Panc1 (cell line): Measurements from ENCODE around the gene TPST2. TPM values are rescaled to one million over a fixed set of nuclear protein-coding genes. Genes with fewer than 3 reads are reported as not detected.

Experiments used
- ATAC-seq: fragments of 200-7000 bp; cut with Tn5 transposase; 2 replicates; pipeline ENCODE4 v1.9.1; 2020; ENCODE audit warnings: mild to moderate bottlenecking, moderate library complexity
- BruUV-seq: library from RNA; stranded (reverse); fragments of 400-500 nt; replicated peaks from 2 replicates; lab custom pipeline; 2021; lab: Mats Ljungman, UMichigan
- CTCF ChIA-PET: fragments of 300-600 bp; sonication (Branson Sonifier 250); formaldehyde crosslinking; loops from one replicate; lab custom pipeline; 2022; ENCODE audit warnings: antibody characterized with exemption; lab: Charles Lee
- POLR2A ChIA-PET: fragments of 300-600 bp; sonication (Branson Sonifier 250); formaldehyde crosslinking; loops from one replicate; lab custom pipeline; 2022; ENCODE audit warnings: antibody characterized with exemption; lab: Charles Lee
- DNase-seq: peaks from one replicate; pipeline ENCODE4 v3.0.0-alpha.2; 2010; ENCODE audit warnings: low read depth, low spot score
- H3K27ac ChIP-seq: 2 replicates; pipeline ENCODE4 v1.5.1; 2011; ENCODE audit warnings: mild to moderate bottlenecking, low read length, inconsistent platforms
- H3K27me3 ChIP-seq: fragments of 200-500 bp; sonication (Bioruptor generic); 2 replicates; pipeline ENCODE4 v1.6.0; 2014; ENCODE audit warnings: low read length, inconsistent platforms; ENCODE audit not compliant: control insufficient read depth, insufficient read depth
- H3K36me3 ChIP-seq: fragments of 200-500 bp; sonication (Bioruptor generic); 2 replicates; pipeline ENCODE4 v1.5.1; 2014; ENCODE audit warnings: inconsistent platforms, mild to moderate bottlenecking, low read length, moderate library complexity; ENCODE audit not compliant: control insufficient read depth, insufficient read depth
- H3K4me1 ChIP-seq: 2 replicates; pipeline ENCODE4 v1.5.1; 2011; ENCODE audit warnings: inconsistent platforms, mild to moderate bottlenecking, low read length, moderate library complexity; ENCODE audit not compliant: control insufficient read depth, insufficient read depth
- H3K4me3 ChIP-seq, 2 experiments: 2 replicates each; pipeline ENCODE4 v1.5.1; 2011 to 2012; ENCODE audit warnings: low read depth in 2 of 2, low read length in 2 of 2, mild to moderate bottlenecking in 2 of 2, inconsistent platforms in 1 of 2, moderate library complexity in 1 of 2
- H3K9me3 ChIP-seq: fragments of 200-500 bp; sonication (Bioruptor generic); 2 replicates; pipeline ENCODE4 v1.5.1; 2014; ENCODE audit warnings: low read depth, mild to moderate bottlenecking, inconsistent platforms, low read length, moderate library complexity; ENCODE audit not compliant: control insufficient read depth, insufficient read depth
- CTCF ChIP-seq: fragments of 450-650 bp; IDR thresholded peaks from 2 replicates; pipeline ENCODE4 v1.5.1; 2017; ENCODE audit warnings: mild to moderate bottlenecking
- POLR2AphosphoS5 ChIP-seq: IDR thresholded peaks from 2 replicates; pipeline ENCODE4 v1.6.1; 2012; ENCODE audit warnings: mild to moderate bottlenecking, low read depth, low read length, moderate library complexity
- REST ChIP-seq, 2 experiments: IDR thresholded peaks; 2 replicates each; pipeline ENCODE4 v1.6.1; 2011 to 2012; ENCODE audit warnings: low read depth in 2 of 2, control low read depth in 1 of 2, low read length in 1 of 2, mild to moderate bottlenecking in 1 of 2, moderate library complexity in 1 of 2; ENCODE audit not compliant: insufficient read depth in 1 of 2
- SIN3A ChIP-seq: IDR thresholded peaks from 2 replicates; pipeline ENCODE4 v1.6.1; 2012; ENCODE audit warnings: low read depth, mild to moderate bottlenecking, low read length, moderate library complexity, borderline replicate concordance; ENCODE audit not compliant: insufficient read depth
- TCF7L2 ChIP-seq: IDR thresholded peaks from 2 replicates; pipeline ENCODE4 v1.6.1; 2011; ENCODE audit warnings: mild to moderate bottlenecking, low read depth, low read length, inconsistent platforms
- in situ Hi-C: cut with HindIII; loops from 2 replicates; pipeline ENCODE4 v1.10.0; 2016; ENCODE audit warnings: low sequenced_read_pairs, low pct_unique_long_range_greater_than_20kb
- intact Hi-C: fragments of 100-400 bp; cut with micrococcal nuclease; formaldehyde crosslinking; loops from one replicate; pipeline ENCODE4 v1.10.0; 2022; ENCODE audit not compliant: unreplicated experiment
- total RNA-seq: library from RNA; stranded (reverse); gene quantifications from one replicate; pipeline ENCODE4 v1.2.1, GENCODE V29; 2021; ENCODE audit not compliant: unreplicated experiment

TPST2 gene
- total RNA-seq, 1 experiment from 2014 or later, result 7.1 TPM

- H3K27me3 ChIP-seq, result no peaks in the 10 kb centered on the region
- H3K9me3 ChIP-seq, result no peaks in the 10 kb centered on the region
- no peaks in the 10 kb centered on the region for H3K36me3 ChIP-seq
- ATAC-seq (no peak), DNase-seq (no peak)
- H3K4me1 ChIP-seq, result no peaks in the 10 kb centered on the region
- no peak overlapping the region for H3K27ac ChIP-seq
- H3K4me3 ChIP-seq, result no peak overlapping the region
- BruUV-seq, result no TSS peak
- ChIA-PET CTCF (no interaction called here), POLR2A (no interaction called here)
- in situ Hi-C loops (no loop called here), intact Hi-C loops (no loop called here)
- TF ChIP-seq REST (IDR thresholded peaks at IDR 0.05; ENCODE audit: insufficient read depth in 1 of 2, low read depth in 2 of 2, low read length in 1 of 2), result no peak
Observed at GRCh38 chr22:26535603-26535908, 54.4 kb downstream of the TPST2 start.

GRCh38 chr22:26534874-26535602, 54.9 kb downstream of the TPST2 start:
- POLR2A ChIA-PET, result no interaction called here
- CTCF ChIA-PET, result no interaction called here
- Histone ChIP-seq H3K4me3 (no peak overlapping the region), H3K27me3 (no peaks in the 10 kb centered on the region), H3K36me3 (no peaks in the 10 kb centered on the region), H3K27ac (no peak overlapping the region), H3K4me1 (no peaks in the 10 kb centered on the region), H3K9me3 (no peaks in the 10 kb centered on the region)
- BruUV-seq, result no TSS peak
- intact Hi-C loops (no loop called here), in situ Hi-C loops (no loop called here)
- TF ChIP-seq CTCF (no peak), SIN3A (no peak), TCF7L2 (no peak), POLR2AphosphoS5 (no peak), REST (IDR thresholded peaks at IDR 0.05; ENCODE audit: insufficient read depth in 1 of 2, low read depth in 2 of 2, low read length in 1 of 2) (no peak)
- DNase-seq (no peak), ATAC-seq (no peak)
